MM.1S (cell line): ENCODE measurements around the gene LGSN.

ENCODE experiments used
- DNase-seq: peaks from one replicate; pipeline ENCODE4 v3.0.0-alpha.2; 2015
- H2AFZ ChIP-seq: fragments of 300-600 bp; sonication (generic); 2 replicates; pipeline ENCODE4 v1.6.0; 2016; ENCODE audit warnings: antibody characterized with exemption, low read length
- H3F3A ChIP-seq: fragments of 300-600 bp; sonication (generic); 2 replicates; pipeline ENCODE4 v1.6.1; 2016; ENCODE audit warnings: mild to moderate bottlenecking, antibody characterized with exemption, low read length, moderate library complexity, mixed read lengths; ENCODE audit not compliant: insufficient read depth
- H3K27ac ChIP-seq: fragments of 300-600 bp; sonication (generic); 2 replicates; pipeline ENCODE4 v1.5.1; 2016; ENCODE audit warnings: mild to moderate bottlenecking, low read length
- H3K27me3 ChIP-seq: fragments of 300-600 bp; sonication (generic); replicated peaks from 2 replicates; pipeline ENCODE4 v1.6.0; 2016; ENCODE audit warnings: low read length; ENCODE audit not compliant: insufficient read depth
- H3K36me3 ChIP-seq: fragments of 300-600 bp; sonication (generic); replicated peaks from 2 replicates; pipeline ENCODE4 v1.6.1; 2016; ENCODE audit warnings: mild to moderate bottlenecking, low read length, mixed read lengths; ENCODE audit not compliant: insufficient read depth
- H3K4me1 ChIP-seq: fragments of 300-600 bp; sonication (generic); 2 replicates; pipeline ENCODE4 v1.6.1; 2016; ENCODE audit warnings: low read length, mixed read lengths
- H3K4me2 ChIP-seq: fragments of 300-600 bp; sonication (generic); 2 replicates; pipeline ENCODE4 v1.6.0; 2016; ENCODE audit warnings: low read depth, low read length
- H3K4me3 ChIP-seq: fragments of 300-600 bp; sonication (generic); 2 replicates; pipeline ENCODE4 v1.5.1; 2016; ENCODE audit warnings: low read length, mixed read lengths
- H3K79me2 ChIP-seq: fragments of 300-600 bp; sonication (generic); 2 replicates; pipeline ENCODE4 v1.6.1; 2016; ENCODE audit warnings: mixed run types, low read length, mixed read lengths
- H3K9ac ChIP-seq: fragments of 300-600 bp; sonication (generic); 2 replicates; pipeline ENCODE4 v1.6.1; 2016; ENCODE audit warnings: low read length, mixed read lengths
- H3K9me2 ChIP-seq: fragments of 300-600 bp; sonication (generic); replicated peaks from 2 replicates; pipeline ENCODE4 v1.6.1; 2016; ENCODE audit warnings: mild to moderate bottlenecking, low read length, mixed read lengths; ENCODE audit not compliant: insufficient read depth
- H3K9me3 ChIP-seq: fragments of 300-600 bp; sonication (generic); replicated peaks from 2 replicates; pipeline ENCODE4 v1.6.1; 2016; ENCODE audit warnings: mild to moderate bottlenecking, low read length, mixed read lengths; ENCODE audit not compliant: insufficient read depth
- H4K20me1 ChIP-seq: fragments of 300-600 bp; sonication (generic); 2 replicates; pipeline ENCODE4 v1.6.1; 2016; ENCODE audit warnings: mild to moderate bottlenecking, low read length, moderate library complexity, mixed read lengths; ENCODE audit not compliant: insufficient read depth
- EZH2 ChIP-seq: fragments of 300-600 bp; sonication (generic); optimal IDR thresholded peaks from 2 replicates; pipeline ENCODE3; 2017; ENCODE audit warnings: low read depth, mild to moderate bottlenecking, antibody characterized with exemption, low read length, mixed read lengths
- EZH2phosphoT487 ChIP-seq: fragments of 300-600 bp; sonication (generic); IDR thresholded peaks from 2 replicates; pipeline ENCODE4 v1.6.1; 2018; ENCODE audit warnings: antibody characterized with exemption, low read length
- TF ChIP-seq, protein P1 (sequence below): fragments of 300-600 bp; sonication (generic); IDR thresholded peaks from 2 replicates; pipeline ENCODE4 v1.5.1; 2016; ENCODE audit warnings: antibody characterized with exemption, low read length, mixed read lengths

Gene LGSN

GRCh38 chr6:63355632-63356031 is 35.8 kb upstream of the LGSN start:
- no peak overlapping the region for H3K4me2 ChIP-seq
- H3K79me2 ChIP-seq: no peaks in the 10 kb centered on the region
- peaks cover 8% of the 10 kb centered on the region; the same call in 1 of the 2 replicates for H3F3A ChIP-seq
- H3K27me3 ChIP-seq: no peaks in the 10 kb centered on the region
- H3K9ac ChIP-seq: no peak overlapping the region
- no peaks in the 10 kb centered on the region for H3K9me3 ChIP-seq
- no peak for DNase-seq
- H3K27ac ChIP-seq: no peak overlapping the region
- H3K4me3 ChIP-seq: no peak overlapping the region
- no peak overlapping the region for H2AFZ ChIP-seq
- no peaks in the 10 kb centered on the region for H3K9me2 ChIP-seq
- no peaks in the 10 kb centered on the region for H4K20me1 ChIP-seq
- H3K4me1 ChIP-seq: peaks cover 8% of the 10 kb centered on the region
- no peaks in the 10 kb centered on the region for H3K36me3 ChIP-seq
- TF ChIP-seq EZH2: no peak
- no peak for TF ChIP-seq EZH2phosphoT487
- TF ChIP-seq, protein P1, sequence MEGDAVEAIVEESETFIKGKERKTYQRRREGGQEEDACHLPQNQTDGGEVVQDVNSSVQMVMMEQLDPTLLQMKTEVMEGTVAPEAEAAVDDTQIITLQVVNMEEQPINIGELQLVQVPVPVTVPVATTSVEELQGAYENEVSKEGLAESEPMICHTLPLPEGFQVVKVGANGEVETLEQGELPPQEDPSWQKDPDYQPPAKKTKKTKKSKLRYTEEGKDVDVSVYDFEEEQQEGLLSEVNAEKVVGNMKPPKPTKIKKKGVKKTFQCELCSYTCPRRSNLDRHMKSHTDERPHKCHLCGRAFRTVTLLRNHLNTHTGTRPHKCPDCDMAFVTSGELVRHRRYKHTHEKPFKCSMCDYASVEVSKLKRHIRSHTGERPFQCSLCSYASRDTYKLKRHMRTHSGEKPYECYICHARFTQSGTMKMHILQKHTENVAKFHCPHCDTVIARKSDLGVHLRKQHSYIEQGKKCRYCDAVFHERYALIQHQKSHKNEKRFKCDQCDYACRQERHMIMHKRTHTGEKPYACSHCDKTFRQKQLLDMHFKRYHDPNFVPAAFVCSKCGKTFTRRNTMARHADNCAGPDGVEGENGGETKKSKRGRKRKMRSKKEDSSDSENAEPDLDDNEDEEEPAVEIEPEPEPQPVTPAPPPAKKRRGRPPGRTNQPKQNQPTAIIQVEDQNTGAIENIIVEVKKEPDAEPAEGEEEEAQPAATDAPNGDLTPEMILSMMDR: no peak

GRCh38 chr6:63353286-63353630 is 33.5 kb upstream of the LGSN start:
- TF ChIP-seq, protein P1: no peak
- TF ChIP-seq EZH2: no peak
- no peak for TF ChIP-seq EZH2phosphoT487
- H3K27ac ChIP-seq: no peak overlapping the region

GRCh38 chr6:63352544-63353285 is 32.9 kb upstream of the LGSN start:
- DNase-seq: peak; percentile 69
- Histone ChIP-seq H3K27ac (no peak overlapping the region), H3F3A (peaks cover 8% of the 10 kb centered on the region; the same call in 1 of the 2 replicates), H3K4me1 (peaks cover 8% of the 10 kb centered on the region), H3K27me3 (no peaks in the 10 kb centered on the region), H2AFZ (peak overlapping the region; percentile 33), H3K9ac (no peak overlapping the region), H3K9me3 (no peaks in the 10 kb centered on the region), H3K36me3 (no peaks in the 10 kb centered on the region), H3K79me2 (no peaks in the 10 kb centered on the region), H4K20me1 (no peaks in the 10 kb centered on the region), H3K9me2 (no peaks in the 10 kb centered on the region), H3K4me2 (peak overlapping the region; percentile 58), H3K4me3 (peak overlapping the region; percentile 39)
- no peak for TF ChIP-seq EZH2
- TF ChIP-seq, protein P1: peak; percentile 75

More at GRCh38 chr6:63353286-63353630, 33.5 kb upstream of the LGSN start:
- peak overlapping the region; percentile 33 for H2AFZ ChIP-seq
- H3K4me1 ChIP-seq: peaks cover 8% of the 10 kb centered on the region
- no peaks in the 10 kb centered on the region for H3K27me3 ChIP-seq
- no peak overlapping the region for H3K9ac ChIP-seq
- no peaks in the 10 kb centered on the region for H3K79me2 ChIP-seq
- no peaks in the 10 kb centered on the region for H3K36me3 ChIP-seq
- H3K4me2 ChIP-seq: peak overlapping the region; percentile 58
- H3K9me2 ChIP-seq: no peaks in the 10 kb centered on the region
- DNase-seq: no peak
- peak overlapping the region; percentile 39; the same call in 1 of the 2 replicates for H3K4me3 ChIP-seq
- no peaks in the 10 kb centered on the region for H4K20me1 ChIP-seq
- peaks cover 8% of the 10 kb centered on the region; the same call in 1 of the 2 replicates for H3F3A ChIP-seq
- H3K9me3 ChIP-seq: no peaks in the 10 kb centered on the region
